ENCODE data around the gene ADIRF.
A peak's percentile ranks its signal among the peaks of the same experiment; 100 is the strongest.
"Not testable (repeated sequence)": the region's sequence is repeated elsewhere in the genome, so short reads cannot be mapped to it uniquely, and the experiment has no call there.

The ADIRF gene

GRCh38 chr10:86968271-86968993 lies at the start of gene ADIRF:
ADIRF (plus strand) TSS chr10:86968482; CDS start chr10:86968545, 63 bp downstream.
- Mint-ChIP-seq H3K27ac (peak within 1 kb of the TSS; percentile 49), H3K4me1 (ENCODE audit: low read depth) (peaks cover 59% of the 10 kb centered on the region), H3K9me3 (no peaks in the 10 kb centered on the region), H3K4me3 (no peak within 1 kb of the TSS), H3K36me3 (ENCODE audit: low read depth) (no peaks in the 10 kb centered on the region), H3K27me3 (no peaks in the 10 kb centered on the region)

- H3K27me3 Mint-ChIP-seq = no peaks in the 10 kb centered on the region
Measured at GRCh38 chr10:86922553-86922961, 45.7 kb upstream of the ADIRF start.

GRCh38 chr10:86929468-86930380 lies 38.6 kb upstream of the ADIRF start:
- Mint-ChIP-seq H3K4me3 (no peak overlapping the region), H3K4me1 (ENCODE audit: low read depth) (peaks cover 9% of the 10 kb centered on the region), H3K9me3 (no peaks in the 10 kb centered on the region), H3K27ac (no peak overlapping the region), H3K36me3 (ENCODE audit: low read depth) (no peaks in the 10 kb centered on the region), H3K27me3 (no peaks in the 10 kb centered on the region)

More at GRCh38 chr10:86922553-86922961, 45.7 kb upstream of the ADIRF start:
- Mint-ChIP-seq H3K36me3 (ENCODE audit: low read depth) (peaks cover 10% of the 10 kb centered on the region), H3K4me3 (no peak overlapping the region), H3K27ac (no peak overlapping the region), H3K9me3 (no peaks in the 10 kb centered on the region), H3K4me1 (ENCODE audit: low read depth) (no peaks in the 10 kb centered on the region)

- no peak overlapping the region for H3K4me3 Mint-ChIP-seq
- no peaks in the 10 kb centered on the region for H3K36me3 Mint-ChIP-seq (ENCODE audit: low read depth)
- H3K27me3 Mint-ChIP-seq = no peaks in the 10 kb centered on the region
- H3K4me1 Mint-ChIP-seq (ENCODE audit: low read depth) = peaks cover 9% of the 10 kb centered on the region
- H3K27ac Mint-ChIP-seq = no peak overlapping the region
- no peaks in the 10 kb centered on the region for H3K9me3 Mint-ChIP-seq
Measured at GRCh38 chr10:86931872-86932271, 36.4 kb upstream of the ADIRF start.

GRCh38 chr10:86932674-86933073 lies 35.6 kb upstream of the ADIRF start:
- Mint-ChIP-seq H3K9me3 (no peaks in the 10 kb centered on the region), H3K4me3 (no peak overlapping the region), H3K4me1 (ENCODE audit: low read depth) (peaks cover 9% of the 10 kb centered on the region), H3K27ac (peak overlapping the region; percentile 61), H3K36me3 (ENCODE audit: low read depth) (no peaks in the 10 kb centered on the region), H3K27me3 (no peaks in the 10 kb centered on the region)

- H3K36me3 Mint-ChIP-seq (ENCODE audit: low read depth); H3K27ac Mint-ChIP-seq: not testable (repeated sequence)
Measured at GRCh38 chr10:86934162-86934711, 34.0 kb upstream of the ADIRF start.

GRCh38 chr10:86936661-86937501 lies 31.4 kb upstream of the ADIRF start:
- H3K4me1 Mint-ChIP-seq (ENCODE audit: low read depth) = peaks cover 9% of the 10 kb centered on the region
- H3K9me3 Mint-ChIP-seq = no peaks in the 10 kb centered on the region
- H3K27me3 Mint-ChIP-seq = no peaks in the 10 kb centered on the region

More at GRCh38 chr10:86934162-86934711, 34.0 kb upstream of the ADIRF start:
- not testable (repeated sequence) for H3K27me3 Mint-ChIP-seq; H3K9me3 Mint-ChIP-seq; H3K4me1 Mint-ChIP-seq (ENCODE audit: low read depth); H3K4me3 Mint-ChIP-seq

GRCh38 chr10:86937502-86938154 lies 30.7 kb upstream of the ADIRF start:
- Mint-ChIP-seq H3K27me3 (no peaks in the 10 kb centered on the region), H3K4me3 (no peak overlapping the region), H3K36me3 (ENCODE audit: low read depth) (no peaks in the 10 kb centered on the region), H3K27ac (no peak overlapping the region), H3K4me1 (ENCODE audit: low read depth) (peaks cover 6% of the 10 kb centered on the region), H3K9me3 (no peaks in the 10 kb centered on the region)

More at GRCh38 chr10:86936661-86937501, 31.4 kb upstream of the ADIRF start:
- Mint-ChIP-seq H3K36me3 (ENCODE audit: low read depth) (no peaks in the 10 kb centered on the region), H3K27ac (no peak overlapping the region), H3K4me3 (no peak overlapping the region)

GRCh38 chr10:86938260-86938659 lies 30.0 kb upstream of the ADIRF start:
- H3K4me3 Mint-ChIP-seq = no peak overlapping the region

GRCh38 chr10:86940076-86940475 lies 28.2 kb upstream of the ADIRF start:
- H3K4me3 Mint-ChIP-seq; H3K4me1 Mint-ChIP-seq (ENCODE audit: low read depth); H3K27ac Mint-ChIP-seq; H3K9me3 Mint-ChIP-seq; H3K36me3 Mint-ChIP-seq (ENCODE audit: low read depth); H3K27me3 Mint-ChIP-seq: not testable (repeated sequence)

More at GRCh38 chr10:86938260-86938659, 30.0 kb upstream of the ADIRF start:
- Mint-ChIP-seq H3K27me3 (no peaks in the 10 kb centered on the region), H3K9me3 (no peaks in the 10 kb centered on the region), H3K4me1 (ENCODE audit: low read depth) (no peaks in the 10 kb centered on the region), H3K36me3 (ENCODE audit: low read depth) (no peaks in the 10 kb centered on the region), H3K27ac (no peak overlapping the region)

GRCh38 chr10:86940677-86941076 lies 27.6 kb upstream of the ADIRF start:
- H3K4me1 Mint-ChIP-seq (ENCODE audit: low read depth) = no peaks in the 10 kb centered on the region
- no peak overlapping the region for H3K27ac Mint-ChIP-seq
- H3K36me3 Mint-ChIP-seq (ENCODE audit: low read depth) = no peaks in the 10 kb centered on the region
- H3K4me3 Mint-ChIP-seq = no peak overlapping the region
- no peaks in the 10 kb centered on the region for H3K27me3 Mint-ChIP-seq
- no peaks in the 10 kb centered on the region for H3K9me3 Mint-ChIP-seq

- no peak overlapping the region for H3K27ac Mint-ChIP-seq
- H3K9me3 Mint-ChIP-seq = no peaks in the 10 kb centered on the region
- H3K4me3 Mint-ChIP-seq = no peak overlapping the region
- H3K27me3 Mint-ChIP-seq = no peaks in the 10 kb centered on the region
- no peaks in the 10 kb centered on the region for H3K4me1 Mint-ChIP-seq (ENCODE audit: low read depth)
- no peaks in the 10 kb centered on the region for H3K36me3 Mint-ChIP-seq (ENCODE audit: low read depth)
Measured at GRCh38 chr10:86941426-86941825, 26.9 kb upstream of the ADIRF start.

GRCh38 chr10:86941991-86942421 lies 26.3 kb upstream of the ADIRF start:
- Mint-ChIP-seq H3K4me3 (no peak overlapping the region), H3K27me3 (no peaks in the 10 kb centered on the region), H3K4me1 (ENCODE audit: low read depth) (no peaks in the 10 kb centered on the region), H3K9me3 (no peaks in the 10 kb centered on the region), H3K36me3 (ENCODE audit: low read depth) (no peaks in the 10 kb centered on the region), H3K27ac (no peak overlapping the region)

Measured in stimulated activated naive CD8-positive, alpha-beta T cell treated with anti-CD3 and anti-CD28 coated beads, Interleukin-15, Interleukin-2, amounts not matched to agents 100 ng/mL and 50 ng/mL, for 24 hours (primary cell).